ENCODE measurements around the gene KCNIP4.

The KCNIP4 gene

DNA sequence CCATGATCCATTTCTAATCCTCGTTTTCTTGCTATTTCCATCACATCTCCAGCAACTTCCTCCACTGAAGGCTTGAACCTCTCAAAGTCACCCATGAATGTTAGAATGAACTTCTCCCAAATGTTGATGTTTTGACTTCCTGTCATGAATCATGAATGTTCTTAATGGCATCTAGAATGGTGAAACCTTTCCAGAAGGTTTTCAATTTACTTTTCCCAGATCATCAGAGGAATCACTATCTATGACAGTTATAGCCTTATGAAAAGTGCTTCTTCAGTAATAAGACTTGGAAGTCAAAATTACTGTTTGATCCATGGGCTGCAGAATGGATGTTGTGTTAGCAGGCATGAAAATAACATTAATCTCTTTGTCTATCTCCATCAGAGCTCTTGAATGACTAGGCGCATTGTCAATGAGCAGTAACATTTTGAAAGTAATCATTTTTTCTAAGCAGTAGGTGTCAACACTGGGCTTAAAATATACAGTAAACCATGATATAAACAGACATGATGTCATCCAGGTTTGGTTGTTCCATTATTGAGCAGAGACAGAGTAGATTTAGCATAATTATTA, 268.2 kb downstream of the KCNIP4 start:
- no peak for DNase-seq

DNA sequence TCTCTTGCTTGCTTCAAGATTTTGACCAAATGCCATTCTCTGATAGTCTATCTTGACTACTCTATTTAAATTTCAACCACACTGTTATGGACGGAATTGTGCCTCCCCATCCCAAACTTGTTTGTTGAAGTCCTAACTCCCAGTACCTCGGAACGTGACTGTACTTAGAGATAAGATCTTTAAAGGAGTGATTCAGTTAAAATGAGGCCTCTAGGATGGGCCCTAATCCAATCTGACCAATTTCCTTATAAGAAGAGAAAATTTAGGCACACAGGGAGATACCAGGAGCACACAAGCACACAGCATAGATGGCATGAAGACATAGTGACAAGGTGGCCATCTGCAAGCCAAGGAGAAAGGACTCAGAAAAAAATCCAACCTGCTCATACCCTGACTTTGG, 269.9 kb downstream of the KCNIP4 start:
- DNase-seq, result no peak

DNA sequence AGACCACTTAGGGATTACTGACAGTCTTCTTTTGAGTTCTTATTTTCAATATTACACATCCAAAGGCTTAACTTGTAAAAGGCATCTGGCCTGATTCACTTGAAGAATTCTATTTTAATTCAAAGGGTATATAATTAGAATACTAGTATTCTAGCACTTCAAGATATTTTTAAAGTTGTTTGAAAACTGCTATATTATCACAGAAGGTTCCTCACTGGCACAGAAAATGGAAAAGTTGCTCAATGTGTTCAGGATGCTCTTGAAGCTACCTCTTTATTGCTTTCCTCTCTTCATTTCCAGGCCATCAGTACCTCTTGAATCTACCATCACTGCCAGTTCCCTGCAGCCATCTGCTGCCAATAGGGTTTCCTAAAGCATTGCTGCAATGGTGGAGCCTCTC, 271.4 kb downstream of the KCNIP4 start:
- no peak for DNase-seq

DNA sequence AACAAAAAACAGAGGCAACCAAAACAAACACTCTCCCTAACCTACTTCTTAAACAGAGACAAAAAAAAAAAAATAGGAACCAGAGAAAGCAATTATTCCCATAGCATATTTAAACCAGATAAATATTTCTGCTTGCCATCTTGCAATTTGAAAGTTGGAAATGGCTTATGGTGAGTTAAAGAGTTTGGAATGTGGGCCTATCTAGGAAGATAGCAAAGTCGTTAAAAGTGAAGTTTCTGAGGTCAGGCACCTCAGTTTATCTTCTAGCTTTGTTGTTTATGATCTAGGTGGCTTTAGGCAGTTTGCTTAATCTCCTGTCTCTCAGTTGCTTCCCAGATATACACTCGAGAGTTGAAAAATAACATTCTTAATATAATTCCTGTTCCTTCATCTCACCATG, 284.2 kb downstream of the KCNIP4 start:
- no peak for DNase-seq

DNA sequence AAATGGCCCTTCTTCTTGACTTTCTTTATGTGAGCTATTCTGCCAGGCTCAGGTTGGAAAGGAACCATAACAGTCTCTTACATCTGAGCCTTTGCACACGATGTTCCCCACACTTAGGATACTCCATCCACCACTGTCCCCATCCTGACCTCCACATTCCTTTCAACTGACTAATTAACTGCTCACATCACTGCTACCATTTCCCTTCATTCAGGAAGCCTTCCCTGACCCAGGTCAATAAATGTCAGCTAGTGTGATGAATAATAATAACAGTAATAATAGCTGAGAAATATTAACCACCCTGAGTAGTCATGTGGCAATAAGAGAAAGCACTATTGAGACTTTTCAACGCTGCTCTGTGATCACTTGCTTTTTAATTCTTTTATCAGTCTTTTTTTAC, 291.7 kb downstream of the KCNIP4 start:
- DNase-seq, result no peak

DNA sequence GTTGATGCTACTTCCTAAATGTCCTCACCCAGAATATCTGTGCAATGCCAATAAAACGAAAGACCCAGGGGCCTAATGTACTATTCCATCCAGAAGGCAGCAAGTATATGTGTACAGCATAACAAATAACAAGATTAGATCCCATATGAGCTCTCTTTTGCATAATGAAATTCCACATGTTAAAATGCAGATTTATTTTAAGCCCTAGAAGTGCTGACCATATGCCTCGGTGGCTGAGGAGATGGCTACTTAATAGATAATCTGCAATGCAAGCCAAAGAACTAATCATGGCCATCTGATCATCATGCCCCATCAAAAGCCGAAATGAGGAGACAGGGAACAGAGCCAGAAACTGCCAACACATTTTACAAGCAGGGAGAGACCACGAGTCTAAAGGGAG, 293.5 kb downstream of the KCNIP4 start:
- DNase-seq, result no peak

DNA sequence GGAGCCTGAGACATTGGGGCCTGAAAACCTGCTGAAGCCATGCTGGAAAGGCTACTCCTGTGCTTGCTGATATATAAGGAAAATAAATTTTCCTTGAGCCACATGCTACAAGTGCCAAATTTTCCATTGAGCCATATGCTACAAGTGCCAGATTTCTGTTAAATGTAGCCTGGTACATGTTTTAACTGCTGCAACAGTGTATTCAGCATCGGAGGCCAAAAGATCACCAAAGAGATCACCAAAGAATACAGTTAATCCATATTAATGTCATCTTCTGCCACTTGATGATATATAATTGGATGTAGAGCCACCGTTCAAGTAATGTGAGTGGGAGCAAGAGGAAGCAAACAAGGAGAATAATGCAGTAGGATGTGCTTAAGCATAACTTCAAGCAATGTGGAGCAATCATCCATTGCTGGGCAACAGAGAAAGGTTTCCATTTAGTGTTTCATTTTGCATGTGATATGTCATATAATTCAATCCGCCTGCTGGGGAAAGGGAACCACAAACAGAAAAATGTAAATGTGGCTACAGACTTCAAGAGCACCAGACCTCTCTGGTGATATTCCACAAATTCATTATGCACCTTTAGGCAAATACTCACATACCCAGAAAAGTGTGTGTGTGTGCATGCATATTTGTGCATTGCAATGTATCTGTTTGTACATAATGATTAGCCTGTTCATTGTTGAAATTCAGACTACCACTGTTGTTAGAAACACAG, 295.9 kb downstream of the KCNIP4 start:
- DNase-seq, result no peak

DNA sequence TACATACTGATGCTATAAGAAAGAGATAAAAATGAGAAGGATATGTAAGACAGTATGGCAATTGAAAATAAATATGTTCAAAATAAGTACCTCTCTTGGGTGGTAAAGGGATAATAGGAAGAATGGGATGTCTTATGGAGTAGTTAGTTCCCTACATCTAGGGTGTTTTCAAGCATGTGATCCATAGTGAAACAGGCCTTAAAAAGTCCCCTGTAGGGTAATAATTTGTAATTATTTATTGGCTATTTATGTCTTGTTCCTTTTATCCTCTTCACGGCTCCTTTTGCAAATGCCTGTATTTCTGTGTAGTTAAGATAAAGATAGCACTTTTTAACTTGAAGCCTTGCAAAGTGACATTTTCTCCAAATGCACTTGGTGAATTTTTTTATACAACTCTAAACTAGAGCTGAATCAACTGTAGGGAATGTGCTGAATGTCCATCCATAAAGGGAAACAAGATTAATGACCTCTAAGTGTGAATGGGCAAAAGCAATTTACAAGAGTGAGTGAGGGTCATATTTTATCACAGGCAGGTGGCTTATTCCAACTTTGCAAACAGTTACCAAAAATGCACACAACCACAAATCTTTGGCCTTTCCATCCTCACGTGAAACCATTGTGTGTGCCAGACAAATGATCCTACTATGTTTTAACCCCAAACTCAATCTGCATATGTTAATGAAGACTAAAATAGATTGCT, 299.0 kb downstream of the KCNIP4 start:
- DNase-seq, result no peak

DNA sequence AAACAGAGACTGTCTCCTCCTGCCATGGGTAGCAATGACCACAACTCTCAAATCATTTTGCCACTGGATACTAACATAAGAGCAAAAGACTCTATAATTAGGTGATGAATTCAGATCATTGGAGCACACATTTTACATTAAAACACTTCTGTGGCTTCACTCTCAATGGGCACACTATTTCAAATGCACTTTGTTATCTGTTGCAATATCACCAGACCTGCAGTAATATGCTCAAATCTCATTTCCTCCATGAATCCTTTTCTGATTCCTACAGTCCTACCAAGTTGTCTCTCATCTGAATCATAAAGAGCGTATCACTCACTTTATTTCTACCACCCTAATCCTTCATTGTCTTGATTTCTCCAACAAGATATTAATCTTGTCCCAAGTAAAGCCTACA, 302.8 kb downstream of the KCNIP4 start:
- DNase-seq, result no peak

DNA sequence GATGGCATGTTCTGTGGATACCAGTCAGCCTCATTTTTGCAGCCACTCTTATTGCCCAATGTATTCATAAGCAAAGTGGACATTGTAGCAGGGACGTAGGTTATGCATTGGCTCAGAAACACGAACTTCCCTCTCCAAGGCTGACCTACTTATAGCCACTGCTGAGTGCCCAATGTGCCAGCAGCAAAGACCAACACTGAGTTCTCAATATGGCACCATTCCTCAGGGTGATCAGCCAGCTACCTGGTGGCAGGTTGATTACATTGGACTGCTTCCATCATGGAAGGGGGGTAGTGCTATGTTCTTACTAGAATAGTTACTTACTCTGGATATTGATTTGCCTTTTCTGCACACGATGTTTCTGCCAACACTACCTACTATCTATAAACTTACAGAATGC, 306.9 kb downstream of the KCNIP4 start:
- DNase-seq, result no peak

DNA sequence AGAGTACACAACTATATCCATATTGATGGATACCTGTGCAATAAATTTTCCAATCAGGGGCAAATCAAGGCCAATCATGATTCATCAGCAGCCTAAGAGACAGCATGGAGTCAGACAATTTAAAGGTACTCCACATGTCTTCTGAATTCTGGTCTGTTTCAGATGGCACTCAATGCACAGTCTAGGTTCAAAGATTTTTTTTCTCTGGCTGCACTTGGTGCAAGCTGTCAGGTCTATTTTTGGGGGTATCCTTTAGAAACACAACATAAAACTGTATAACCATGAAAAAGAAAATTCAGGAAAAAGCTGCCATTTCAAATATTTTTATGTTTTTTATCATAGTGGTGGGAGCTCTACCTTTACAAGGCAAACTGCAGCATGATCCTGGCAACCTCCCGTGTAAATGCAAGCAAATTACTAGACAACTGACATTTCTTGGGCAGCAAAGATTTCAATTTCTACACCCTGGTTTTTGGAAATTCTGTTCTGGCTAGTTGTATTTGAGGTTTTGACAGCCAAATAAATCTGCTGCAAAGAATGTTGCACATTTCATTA, 310.3 kb downstream of the KCNIP4 start:
- no peak for DNase-seq

DNA sequence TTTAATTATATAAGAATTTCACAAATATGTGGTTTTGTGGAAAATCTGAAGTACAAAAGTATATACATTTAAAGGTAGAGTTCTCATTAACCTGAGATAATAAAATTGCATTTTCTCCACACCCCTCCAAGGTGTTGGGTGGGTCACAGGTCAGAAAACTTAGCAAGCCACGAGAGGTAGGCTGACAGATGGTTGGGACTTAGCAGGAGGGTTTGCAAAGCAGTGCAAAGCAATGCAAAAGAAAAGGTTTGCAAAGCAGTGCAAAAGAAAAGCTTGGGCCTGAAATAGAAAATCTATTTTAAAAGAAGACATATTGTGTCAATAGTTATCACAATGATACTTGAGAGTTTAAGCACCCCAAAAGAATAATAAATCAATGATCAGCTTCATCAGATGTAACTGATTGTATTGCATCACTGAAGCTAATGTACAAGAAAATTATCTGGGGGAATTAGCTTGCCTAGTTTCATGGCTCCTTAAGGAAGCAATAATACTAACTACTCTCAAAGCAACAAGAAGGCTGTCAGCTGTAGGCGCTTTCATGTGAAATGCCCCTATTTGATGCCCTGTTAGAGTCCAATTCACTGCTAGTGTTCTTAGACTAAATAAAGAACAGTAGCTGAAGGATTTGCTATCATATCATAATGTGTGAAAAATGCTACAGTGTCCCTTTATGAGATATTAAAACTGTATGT, 319.5 kb downstream of the KCNIP4 start:
- DNase-seq, result no peak

DNA sequence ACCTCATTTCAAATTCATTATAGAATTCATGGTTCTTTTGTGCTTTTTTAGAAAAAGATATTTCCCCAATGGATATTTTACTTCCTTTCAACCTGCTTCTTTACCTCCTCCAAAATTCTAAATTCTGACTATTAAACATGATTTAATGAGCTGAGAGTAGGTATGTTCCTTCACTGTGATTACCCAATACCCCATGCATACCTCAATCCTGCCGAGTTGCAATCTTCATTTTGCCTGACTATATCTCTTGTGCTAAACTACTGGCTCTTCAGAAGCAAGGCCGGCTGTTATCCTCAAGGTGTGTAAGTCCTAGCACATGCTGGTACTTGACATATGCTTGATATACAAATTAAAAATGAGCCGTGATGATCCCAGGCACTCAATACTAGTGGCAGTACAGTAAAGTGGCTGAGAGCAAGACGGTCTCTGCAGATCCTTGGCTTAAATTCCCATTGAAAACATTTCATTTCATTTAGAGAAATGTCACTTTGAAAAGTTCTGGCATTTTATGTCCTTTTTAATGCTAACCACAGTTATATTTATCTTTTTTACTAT, 320.4 kb downstream of the KCNIP4 start:
- DNase-seq, result no peak

DNA sequence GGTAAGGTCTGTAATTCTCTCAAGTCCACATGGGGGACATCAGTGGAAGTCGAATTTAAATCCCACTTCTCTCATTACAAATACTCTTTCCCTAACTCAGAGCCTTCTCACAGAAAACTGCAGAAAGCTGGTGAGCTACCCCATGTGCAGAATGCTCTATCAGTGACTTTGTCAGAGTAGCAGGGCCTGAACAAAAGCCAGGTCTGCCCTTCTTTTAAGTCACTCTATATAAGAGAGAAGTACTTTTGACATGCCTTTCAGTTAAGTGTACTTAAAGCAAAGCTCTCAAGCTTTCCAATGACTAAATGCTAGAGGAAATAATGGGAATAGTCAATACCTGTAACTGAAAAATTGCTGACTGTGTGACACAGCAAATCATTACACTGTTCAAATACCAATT, 323.1 kb downstream of the KCNIP4 start:
- no peak for DNase-seq

DNA sequence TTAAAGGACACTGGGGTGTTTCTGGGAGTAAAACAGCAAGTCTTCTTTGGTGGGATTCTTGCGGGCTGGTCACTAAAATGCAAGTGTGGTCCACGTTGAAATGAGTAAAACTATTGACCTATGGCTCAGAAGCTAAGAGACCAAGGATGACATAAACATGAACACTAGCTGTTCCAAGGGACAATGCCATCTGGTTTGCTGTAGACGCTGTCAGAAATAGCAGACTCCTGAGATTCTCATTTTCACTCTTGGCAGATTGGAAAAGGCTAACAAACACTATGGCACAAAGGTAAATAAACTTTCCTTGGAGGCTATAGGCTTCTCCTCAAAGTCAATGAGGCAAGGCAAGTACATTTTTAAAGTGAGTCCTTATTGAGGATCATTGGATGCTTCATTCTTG, 343.6 kb downstream of the KCNIP4 start:
- DNase-seq, result no peak

DNA sequence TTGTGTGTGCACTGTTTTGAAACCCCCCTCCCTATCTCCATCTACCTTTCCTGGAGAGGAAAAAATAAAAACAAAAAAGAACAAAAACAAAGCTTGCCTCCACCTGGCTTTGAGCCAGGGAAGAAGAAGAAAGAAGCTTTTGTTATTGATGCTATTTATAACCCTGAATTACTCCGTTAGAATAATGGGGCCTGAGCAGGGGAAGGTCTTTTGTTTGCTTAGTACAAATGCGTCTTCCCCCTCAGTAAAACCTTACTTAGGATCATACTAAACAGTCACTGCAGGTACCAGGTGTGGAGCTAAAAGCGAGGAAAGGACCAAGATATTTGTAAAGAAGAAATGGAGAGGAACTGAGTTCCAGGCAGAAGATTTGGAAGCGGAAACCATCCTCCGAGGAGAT, 352.1 kb downstream of the KCNIP4 start:
- DNase-seq, result no peak

DNA sequence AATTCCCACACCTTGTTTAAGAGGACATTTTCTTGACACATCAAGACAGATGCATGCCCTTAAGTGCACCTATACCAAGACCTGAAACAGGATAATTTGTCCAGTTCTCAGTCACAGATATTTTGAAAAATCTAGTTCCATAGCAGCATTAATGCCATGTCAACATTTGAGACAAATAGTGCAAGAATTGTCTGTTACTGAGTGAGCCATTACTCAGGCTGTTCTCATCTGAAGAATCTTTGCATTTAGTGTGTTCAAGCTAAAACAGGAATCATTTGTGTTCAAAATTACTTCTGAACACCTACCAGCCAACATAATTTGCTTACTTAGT, 354.9 kb downstream of the KCNIP4 start:
- DNase-seq, result no peak

DNA sequence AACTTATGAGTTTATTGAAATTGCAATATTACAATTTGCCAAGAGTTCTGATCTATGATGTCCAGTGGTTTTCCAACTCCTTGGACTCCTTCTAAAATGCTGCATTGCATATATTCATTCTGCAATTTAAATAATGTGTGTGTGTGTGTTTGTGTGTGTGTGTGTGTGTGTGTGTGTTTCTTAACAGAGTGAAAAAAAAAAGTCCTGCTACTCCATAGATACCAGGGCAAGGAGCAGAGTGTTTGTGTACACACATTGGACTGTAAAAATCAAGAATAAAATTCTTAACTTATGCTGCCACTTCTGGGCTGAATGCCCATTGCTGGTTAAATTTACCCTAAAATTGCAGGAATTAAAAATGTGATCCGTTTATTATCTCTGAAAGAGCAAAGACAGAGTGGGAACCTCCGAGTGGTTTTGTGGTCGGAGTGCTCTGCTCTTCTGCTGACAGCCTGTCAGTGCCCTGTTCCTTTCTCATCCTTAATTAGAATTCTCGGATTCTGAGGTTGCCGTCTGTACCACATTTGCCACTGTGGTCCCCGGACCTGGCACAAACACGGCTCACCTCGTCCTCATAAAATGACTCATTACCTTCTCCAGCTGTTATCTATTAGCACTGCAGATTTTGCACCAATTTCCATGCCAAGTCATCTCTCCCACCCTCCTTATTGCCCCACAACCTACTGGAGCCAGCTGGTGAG, 355.5 kb downstream of the KCNIP4 start:
- no peak for DNase-seq

DNA sequence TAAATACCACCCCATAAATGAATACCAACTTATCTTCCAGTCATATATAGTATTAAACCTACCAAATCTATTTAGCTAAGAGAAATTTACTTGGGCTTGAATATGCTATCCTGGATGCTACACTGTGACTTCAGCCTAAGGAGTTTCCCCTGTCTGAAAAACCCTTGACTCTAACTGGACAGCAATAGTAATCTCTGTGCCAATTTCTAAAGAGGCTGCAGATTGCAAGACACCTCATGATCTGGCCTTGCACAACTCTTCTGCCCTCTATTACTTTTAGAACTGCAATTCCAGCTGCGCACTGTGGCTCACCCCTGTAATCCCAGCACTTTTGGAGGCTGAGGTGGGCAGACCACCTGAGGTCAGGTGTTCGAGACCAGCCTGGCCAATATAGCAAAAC, 371.5 kb downstream of the KCNIP4 start:
- no peak for DNase-seq

DNA sequence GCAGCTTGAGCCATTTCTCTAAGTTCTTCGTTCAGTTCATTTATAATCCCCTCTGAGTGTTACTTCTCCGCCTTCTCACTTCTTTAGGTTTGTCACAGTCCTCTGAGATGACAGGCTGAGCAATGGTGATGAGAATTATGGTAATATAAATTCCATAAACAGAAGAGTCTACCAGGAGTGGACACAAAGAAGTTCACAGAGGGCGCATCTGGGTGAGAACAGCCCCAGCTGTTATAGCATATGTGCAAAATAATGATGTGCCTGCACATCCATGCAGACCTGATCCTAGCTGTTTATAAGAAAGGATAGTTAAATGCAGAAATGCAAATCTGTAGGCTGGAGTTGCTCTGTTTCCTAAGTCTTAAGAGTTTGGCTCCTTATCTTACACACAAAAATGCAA, 377.5 kb downstream of the KCNIP4 start:
- DNase-seq, result no peak

DNA sequence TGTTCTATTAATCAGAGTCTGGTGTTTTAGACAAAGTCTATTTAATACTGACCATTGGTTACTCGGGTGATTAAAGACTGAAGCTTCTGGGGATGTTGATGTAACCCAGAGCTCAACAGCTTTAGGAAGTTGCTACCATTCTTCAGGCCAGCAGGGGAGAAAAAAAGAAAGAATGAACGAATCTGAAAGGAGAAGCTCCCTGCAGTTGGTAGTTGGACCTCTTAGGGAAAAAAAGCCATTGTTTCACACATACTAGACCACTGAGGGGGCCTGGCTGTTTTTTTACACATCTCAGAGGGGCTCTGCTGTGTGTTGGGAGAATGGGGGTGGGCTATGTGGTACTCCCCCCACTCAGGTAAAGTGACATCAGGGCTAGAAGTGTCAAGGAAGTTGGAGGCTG, 378.9 kb downstream of the KCNIP4 start:
- no peak for DNase-seq

DNA sequence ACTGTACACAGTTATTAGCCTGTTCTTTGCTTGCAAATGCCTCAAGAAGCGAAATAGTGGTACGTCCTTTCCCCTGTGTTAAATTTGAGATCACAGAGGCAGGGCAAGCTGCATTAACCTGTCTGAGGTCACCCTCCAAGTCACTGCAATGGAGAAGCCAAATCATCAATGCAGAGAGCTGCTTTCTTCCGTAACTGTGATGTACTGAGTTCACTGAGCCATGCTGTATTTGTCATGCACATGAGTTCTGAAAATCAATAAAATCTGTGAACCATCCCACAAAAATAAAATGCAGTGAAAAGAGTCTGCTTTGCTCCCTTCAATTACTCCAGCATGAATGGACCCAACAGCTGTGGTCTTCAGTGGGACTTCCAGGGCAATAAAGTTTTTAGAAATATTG, 393.5 kb downstream of the KCNIP4 start:
- no peak for DNase-seq

DNA sequence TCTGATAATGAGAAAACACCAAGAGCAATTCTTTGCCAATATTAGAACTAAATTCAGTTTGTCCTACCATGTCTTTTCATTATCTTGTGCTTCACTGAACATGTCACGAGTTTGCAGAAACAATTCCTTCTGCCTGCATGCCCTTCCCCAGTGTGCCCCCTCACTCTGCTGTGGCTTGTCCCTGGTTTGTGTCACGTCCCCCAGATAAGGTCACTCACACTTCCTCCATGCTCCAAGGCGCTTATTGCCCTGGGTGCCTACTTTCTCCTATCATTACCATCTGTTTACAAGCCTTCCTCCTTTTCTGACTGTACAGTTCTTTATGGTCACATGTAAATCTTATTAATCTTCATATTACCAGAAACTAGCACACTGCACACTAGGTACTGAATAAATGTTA, 394.1 kb downstream of the KCNIP4 start:
- no peak for DNase-seq
